HG02938 (cell line): ENCODE measurements around the gene GHRL.

ENCODE experiments used
- ATAC-seq: cut with Tn5 transposase; IDR thresholded peaks from one replicate; pipeline ENCODE4 v1.9.1; 2021; ENCODE audit warnings: mild to moderate bottlenecking, moderate library complexity; ENCODE audit not compliant: unreplicated experiment

GHRL gene, protein sequence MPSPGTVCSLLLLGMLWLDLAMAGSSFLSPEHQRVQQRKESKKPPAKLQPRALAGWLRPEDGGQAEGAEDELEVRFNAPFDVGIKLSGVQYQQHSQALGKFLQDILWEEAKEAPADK

DNA sequence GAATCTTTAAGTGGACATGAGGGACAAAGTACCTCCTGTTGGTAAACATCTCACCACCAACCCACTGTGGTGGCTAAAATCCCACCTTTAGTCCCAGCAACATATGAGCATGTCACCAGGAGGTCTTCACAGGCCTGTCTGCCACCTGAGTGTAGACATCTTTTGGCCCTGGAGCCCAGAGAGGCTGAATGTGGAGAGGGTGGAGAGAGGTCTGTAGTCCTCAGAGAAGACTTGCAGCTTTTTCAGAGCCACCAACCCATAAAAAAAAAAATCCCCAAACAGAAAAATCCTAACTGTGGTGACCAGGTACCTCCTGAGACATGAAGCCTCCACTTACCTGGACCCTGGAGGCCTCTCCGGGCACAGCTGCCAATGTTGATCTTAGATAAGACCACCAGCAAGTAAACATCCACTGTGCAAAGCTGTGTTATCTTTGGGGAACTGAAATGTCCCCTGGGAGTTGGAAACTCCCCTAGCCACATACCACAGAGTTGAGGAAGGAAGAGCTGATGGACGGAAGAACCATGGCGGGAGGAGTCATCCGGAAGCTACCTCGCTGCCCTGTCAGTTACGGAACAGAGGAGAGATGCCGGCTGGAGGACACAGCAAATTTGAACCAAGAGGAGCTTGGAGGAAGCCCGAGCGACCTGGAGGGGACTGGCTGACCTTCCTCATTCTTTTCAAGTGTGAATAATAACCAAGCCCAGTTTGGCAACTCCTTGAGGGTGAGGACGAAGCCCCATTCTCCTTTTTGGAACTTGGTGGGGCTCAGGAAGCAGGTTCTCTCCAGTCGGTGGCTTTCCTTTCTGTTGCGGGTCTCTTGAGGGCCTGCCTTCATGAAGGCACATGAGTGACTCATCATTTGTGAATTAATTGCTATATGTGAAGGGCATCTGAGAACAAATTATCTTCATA is at the start of gene GHRL:
Gene GHRL (minus strand): TSS at position 443 of the 915 bp plus-strand sequence. CDS start 2,767 bp downstream, outside the sequence.
- peak; percentile 70 for ATAC-seq

DNA sequence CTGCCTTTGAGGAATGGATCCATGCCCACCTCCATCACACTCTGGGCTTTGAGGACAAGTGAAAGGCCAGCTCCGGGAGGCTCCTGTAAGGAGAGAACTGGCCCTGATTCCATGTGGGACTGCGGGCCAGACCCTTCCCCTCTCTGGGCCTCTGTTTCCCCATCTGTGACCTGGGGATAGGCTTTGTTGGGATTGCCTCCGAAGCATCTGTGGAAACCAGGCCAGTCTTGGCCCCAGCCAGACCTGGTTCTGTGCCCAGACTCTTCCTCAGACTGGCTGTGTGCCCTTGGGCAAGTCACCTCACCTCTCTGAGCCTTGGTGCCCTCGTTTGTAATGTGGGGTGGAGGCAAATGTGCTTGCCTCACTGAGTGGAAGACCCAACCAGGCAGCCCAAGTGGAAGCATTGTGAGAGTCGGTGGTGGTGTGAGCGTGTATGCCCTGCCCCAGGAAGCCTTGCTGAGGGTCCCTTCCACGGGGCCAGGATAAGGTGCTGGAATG is 49.2 kb upstream of the GHRL start:
- ATAC-seq, result no peak

DNA sequence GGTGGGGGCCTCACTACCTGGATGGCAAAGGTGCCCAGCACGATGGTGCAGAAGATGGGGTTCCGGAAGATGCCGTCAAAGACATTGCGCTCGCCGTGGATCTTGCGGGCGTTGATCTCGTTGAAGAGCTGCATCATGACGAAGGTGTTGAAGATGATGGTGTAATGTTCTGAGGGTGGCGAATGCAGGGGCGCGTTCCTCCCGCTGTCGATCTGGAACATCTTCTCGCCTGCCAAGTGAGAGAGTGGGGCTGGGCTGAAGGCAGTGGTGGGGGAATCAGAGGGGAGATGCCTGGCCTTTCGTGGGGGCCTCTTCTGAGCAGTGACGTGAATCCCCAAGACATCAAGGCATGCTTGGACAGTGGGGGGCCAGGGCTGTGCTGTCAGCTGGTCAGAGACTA is 47.7 kb upstream of the GHRL start:
- no peak for ATAC-seq

DNA sequence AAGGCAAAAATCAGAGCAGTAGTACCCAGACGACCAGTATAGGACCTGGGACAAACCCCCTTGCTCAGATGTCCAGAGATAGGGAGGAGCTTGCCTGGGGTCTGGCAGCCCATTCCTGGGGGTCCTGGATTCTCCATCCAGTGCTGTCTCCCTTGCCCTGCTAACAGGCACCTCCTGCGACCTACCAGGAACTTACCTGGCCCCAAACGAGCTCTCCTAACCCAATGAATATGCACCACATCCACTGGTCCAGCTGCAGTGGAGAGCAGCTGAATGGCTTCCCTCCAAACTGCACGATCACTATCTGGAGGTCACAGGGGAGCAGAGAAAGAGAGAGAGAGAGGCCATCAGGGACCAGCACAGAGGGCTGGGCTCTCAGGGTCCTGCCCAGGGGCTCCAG is 47.3 kb upstream of the GHRL start:
- ATAC-seq, result no peak

DNA sequence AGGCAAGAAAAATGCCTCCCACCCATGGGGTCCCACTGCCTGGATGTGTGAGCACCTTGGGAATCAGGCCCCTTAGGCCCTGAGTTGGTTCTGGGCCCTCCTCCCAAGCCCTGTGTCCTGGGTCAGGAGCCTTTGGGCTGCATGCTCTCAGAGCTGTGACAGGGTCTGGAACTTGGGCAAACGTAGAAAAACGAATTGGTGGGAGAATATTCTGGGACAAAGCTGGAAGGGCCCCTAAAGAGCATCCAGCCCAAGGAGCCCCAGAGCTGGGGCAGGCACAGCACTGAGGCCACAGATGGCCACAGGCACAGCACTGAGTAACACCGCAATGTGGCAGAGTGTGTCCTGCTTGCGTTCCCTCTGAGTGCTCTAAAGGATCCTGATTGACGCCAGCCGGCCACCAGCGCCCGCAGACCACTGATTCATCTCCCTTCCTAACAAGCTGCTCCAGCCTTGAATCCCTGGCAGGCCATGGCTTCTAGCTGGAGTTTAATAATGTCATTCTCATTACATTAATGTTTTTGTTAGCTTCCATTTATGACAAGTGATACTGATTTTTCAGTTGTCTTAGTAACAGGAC is 46.7 kb upstream of the GHRL start:
- ATAC-seq, result no peak

DNA sequence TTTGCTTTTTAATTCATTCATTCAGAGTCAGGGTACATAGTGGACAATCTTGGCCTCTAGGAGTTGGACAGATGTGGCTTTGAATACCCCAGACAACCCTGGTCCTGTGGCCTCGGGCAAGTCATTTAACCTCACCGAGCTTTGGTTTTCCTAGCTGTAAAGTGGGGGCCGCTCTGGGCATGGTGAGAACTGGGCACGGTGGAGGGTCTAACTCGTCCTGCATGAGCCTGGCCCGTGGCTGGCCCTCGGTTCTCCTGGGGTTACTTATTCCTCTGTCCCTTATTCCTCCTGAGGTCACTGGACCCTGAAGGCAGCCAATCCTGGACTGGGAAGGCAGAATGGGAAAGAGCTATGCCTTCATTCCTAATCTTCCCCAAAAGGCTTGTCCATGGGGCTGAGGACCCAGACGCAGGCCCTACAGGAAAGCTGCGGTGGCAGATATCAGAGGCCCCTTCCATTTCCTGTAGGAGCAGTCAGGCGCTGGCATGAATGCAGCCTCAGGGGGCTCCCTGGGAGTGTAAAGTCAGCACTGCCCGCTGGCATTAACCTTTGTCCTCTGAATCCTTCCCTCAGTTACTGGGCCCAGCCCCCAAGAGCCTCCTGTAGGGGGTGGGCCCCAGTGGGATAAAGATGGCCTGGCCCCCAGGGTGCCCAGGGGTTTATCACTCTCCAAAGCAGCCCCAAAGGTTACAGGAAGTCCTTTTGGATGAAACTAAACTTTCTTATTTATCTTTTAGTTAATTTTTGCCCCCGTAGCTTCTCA is 46.0 kb upstream of the GHRL start:
- no peak for ATAC-seq

DNA sequence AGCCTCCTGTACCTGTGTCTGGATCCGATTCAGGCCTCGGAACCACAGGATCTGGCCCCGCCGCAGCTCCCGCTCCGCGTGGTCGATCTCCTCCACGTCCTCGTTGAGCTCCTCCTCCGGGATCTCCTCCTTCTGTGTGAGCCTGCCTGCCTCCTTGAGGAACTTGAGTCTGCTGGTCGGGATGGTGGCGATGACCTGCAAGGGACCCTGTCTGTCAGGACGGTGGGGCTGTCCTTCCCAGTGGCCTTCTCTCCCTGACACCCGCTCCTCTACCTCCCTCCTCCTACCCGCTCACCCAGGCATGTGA is 45.4 kb upstream of the GHRL start:
- ATAC-seq, result no peak

DNA sequence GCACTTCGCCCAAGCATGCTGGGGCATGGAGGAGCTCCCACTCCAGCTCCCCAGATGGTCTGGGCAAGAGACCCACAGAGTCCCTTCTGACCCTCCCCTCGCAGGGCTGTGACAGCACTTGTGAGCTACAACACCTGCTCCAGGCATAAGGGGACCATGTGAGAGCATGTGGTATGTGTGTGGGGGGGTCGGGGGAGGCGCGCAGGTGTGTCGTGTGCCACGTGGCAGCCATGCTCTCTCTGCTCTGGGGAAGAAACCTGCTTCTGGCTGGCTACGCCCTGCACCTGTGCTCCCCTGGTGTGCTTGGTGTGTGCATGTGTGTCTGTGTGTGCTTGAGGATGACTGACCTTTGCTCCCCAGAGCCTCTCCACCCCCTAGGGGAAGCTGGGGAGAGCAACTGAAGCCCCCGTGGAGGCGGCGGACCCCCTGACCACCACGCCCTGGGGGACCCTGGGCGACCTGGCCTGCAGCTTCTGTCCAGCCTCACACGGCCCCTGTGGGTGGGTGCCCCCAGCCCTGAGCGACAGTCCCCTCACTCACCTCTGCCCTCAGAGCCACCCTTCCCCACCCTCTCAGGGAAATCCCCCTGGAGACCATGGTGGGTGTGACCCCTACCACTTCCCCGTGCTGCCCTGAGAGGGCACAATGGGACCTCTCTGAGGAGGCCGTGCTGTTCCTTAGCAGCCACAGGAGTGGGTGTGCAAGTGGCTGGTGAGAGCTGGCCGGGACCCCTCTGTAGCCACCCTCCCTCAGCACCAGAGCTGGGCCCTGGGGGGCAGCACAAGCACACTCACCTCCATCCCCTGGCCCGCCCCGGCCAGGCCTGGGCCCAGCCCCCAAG is 44.8 kb upstream of the GHRL start:
- no peak for ATAC-seq

DNA sequence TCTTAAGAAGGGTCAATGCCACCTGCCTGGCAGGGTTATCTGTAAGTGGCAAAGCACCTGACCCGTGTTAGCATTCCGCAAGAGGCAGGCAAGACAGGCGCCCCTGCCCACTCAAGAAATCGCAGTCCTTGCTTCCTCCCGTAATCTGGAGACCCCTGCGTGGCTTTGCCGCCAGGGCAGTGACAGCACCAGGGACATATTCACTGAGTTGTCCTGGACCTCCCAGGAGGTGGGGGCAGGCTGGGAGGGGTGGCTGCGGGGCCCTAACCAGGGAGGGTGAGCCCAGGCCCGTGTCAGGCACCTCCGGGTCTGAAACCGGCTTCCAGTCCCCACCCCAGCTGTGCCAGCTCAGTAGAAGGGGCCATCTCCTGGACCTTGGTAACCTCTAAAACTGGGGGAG is 44.0 kb upstream of the GHRL start:
- ATAC-seq, result no peak

DNA sequence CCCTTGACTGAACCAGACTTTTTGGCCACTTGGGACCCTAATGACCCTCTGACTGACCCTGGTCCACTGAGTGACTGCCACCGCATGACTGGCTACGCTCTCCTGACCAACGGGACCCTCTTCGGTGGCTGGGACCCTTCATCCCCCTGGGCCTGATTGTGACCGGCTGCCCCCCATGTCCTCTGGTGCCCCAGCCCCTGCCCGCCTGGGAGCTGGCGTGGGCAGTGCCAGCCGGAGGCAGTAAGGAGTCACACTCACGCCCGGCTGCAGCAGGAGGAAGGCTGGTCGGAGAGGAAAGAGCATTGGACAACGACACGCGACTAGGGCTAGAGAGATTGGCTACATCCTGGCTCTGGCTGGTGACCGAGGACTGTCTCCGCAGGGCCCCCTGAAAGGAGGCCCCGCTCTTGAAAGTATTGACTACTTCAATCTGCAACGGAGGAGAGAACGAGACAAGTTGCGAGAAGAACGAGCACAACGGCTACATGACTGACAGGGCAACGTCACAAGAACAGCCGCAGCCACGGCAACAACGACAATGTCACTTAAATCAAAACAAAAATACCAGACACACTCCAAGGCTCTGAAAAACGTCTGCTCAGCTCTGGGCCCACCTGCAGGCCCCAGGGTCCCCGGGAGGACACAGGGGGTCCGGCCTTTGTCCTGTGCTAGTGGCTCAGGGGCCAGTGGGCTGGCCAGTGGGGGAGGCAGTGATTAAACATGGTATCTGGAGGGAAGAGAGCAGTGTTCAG is 43.3 kb upstream of the GHRL start:
- no peak for ATAC-seq

DNA sequence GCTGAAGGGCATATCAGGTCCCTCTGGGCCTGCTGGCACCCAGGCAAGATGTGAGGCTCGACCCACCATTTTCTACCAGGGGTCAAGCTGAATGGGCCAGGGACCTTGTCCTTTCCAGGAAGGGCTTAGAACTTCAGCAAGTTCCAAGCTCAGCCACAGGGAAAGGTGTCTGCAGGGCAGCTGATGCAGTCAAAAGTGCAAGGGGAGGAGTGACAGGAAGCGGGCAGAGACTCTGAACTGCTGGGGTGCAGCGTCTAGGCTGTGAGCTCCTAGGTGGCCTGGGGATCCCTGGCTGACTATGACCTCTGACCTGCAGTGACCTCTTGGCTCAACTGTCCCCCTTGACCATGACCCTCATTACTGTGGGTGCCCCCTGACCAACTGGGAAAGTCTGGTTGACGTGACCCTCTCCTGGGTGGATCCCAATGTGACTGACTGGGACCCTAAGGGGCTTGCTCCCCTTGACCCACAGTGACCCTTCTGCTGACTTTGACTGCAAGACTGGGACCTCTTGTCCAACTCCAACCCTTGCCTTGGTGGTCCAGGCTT is 42.5 kb upstream of the GHRL start:
- ATAC-seq, result no peak

DNA sequence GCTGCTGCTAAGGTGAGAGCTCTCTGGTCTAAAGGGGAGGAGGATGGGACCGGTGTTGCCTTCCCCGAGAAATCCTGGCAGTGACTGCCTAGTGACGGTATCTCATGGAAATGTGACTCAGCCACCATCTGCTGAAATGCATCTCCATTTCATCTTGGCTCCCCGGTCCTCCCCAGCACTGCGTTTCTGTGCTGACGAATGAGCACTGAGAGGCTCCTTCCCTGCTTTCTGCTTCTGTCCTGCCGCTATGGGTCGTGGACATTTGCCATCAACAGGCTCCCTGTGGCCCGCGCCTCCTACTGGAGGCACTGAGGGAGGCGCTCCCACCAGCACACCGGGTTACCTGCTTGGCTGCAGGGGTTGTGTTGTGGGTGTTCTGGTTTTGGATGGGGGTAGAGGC is 41.7 kb upstream of the GHRL start:
- ATAC-seq, result no peak

DNA sequence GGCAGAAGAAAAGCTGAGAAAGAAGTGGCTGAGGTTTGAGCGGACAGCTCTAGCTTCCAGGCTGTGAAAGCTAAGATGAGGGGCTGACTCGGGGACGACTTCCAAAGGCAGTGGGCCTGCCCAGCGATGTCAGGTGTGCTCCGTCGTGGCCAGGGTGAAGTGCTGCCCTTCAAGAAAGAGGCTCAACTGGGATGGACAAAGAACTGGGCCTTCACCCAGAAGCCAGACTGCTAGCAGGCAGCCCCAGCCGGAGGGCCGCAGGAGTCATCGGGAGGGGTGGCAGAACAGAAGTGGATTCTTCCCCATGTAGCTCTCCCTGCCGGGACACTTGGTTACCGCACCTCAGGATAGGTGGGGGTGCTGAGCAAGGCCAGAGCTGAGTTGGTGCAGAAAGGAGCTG is 41.3 kb upstream of the GHRL start:
- ATAC-seq, result no peak

DNA sequence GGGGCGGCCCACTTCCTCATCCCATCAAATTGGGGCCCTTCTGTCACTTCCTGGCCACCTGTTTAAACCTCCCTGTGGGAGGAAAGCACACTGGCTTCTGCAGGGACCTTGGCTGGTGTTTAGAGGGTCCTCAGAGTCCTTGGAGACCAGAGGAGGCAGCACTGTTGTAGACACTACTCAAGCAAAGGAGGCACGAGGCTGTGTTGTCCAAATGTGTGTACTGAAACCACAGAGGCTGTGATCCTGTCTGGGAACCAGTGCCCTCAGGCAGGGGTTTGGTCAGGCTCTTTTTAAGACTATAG is 40.6 kb upstream of the GHRL start:
- no peak for ATAC-seq

DNA sequence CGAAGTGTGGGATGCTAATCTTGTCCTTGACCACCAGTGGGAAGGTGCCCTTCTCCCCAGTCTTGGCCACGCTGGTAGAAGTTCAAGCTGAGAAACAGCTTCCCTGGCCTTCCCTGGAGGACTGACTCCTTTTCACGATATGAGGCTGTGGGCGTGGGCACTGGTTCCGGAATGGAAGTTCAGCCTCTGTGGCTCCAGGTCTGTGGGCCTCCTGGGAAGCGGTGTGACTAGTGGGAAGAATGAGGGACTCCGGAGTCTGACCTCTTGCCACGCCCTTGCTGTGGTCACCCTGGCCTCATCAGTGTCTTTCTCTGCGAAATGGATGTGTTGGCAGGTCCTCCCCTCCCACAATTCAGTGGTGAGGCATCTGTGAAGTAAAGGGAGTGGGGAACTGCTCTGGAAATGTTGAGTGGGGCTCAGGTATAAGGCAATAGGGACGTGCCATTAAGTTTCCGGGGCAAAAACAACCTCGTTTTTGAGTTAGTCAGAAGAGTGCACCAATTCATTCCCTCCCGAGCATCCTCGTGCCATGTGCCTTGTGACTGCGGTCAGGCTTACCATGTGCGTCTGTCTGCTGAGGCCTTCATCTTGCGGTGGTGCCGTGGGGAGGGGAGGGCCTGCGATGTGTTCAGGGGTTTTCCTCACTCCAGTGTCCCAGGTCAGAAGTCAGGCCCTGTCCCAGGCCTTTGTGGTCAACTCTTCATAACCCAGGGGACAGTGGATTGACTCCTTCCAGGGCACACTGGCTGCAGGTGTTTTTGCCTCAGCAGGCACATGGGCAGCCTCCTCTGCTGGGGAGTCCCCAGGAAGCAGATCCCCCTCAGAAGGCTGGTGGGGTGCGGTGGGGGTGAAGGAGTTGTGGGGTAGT is 40.0 kb upstream of the GHRL start:
- ATAC-seq, result no peak

DNA sequence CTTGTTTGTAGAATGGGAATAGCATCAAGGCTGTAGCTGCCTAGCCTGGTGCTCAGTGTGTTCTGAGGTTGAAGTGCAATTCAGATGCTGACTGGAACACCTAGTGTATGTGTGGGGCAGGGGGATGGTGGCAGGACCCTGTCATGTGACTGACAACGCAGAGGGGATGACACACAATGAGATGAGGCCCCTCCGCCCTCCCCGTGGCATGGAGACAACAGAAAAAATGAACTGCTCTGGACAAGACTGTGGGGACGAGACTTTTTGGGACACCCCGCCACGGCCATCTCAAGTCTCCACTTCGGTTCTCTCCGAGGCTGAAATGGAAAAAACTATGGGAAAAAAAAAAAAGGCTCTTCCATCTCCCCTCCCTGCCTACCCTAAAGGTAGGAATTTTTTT is 38.6 kb upstream of the GHRL start:
- ATAC-seq, result no peak

DNA sequence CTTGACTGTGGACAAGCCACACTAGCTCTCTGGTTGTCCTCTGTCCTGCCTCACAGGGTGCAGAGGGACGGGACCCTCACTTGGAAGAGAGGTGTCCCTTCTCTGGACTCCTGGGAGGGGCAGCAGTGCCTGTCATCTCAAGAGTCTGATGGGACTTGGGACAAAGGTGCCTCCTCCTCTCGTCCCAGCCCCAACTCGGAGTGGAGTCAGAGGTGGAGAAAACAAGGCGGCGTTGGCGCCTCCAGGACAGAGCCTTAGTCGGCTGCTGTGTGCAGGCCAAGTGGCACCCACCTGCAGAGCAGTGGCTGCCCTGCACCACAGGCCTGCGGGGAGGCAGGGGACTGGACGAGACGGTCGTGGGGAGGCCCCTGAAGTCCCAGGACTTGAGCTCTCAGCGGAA is 37.6 kb upstream of the GHRL start:
- ATAC-seq, result no peak

DNA sequence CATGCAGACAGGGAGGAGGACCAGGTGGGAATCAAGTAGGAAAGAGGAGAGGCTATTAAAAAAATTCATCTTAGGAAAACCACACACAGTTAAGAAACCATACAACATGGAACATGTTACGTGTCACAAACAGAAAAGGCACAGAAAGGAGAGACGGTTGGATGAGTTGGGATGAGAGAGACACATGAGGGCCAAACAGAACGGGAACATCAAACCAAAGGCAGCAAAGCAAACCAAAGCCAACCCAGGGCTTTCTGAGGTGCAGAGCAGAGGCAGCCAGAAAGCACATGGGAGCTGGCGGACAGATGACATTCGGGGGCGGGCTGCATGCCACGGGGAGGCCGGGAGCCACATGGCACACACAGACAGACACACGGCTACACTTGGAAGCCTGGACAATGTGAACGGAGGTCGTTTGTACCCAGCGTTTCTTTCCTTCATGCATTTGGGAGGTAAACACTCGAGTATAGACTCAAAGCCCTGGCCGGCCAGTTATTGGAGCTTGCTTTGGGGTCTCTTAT is 36.8 kb upstream of the GHRL start:
- no peak for ATAC-seq
